ENCODE data around the gene SLC44A5.

DNA sequence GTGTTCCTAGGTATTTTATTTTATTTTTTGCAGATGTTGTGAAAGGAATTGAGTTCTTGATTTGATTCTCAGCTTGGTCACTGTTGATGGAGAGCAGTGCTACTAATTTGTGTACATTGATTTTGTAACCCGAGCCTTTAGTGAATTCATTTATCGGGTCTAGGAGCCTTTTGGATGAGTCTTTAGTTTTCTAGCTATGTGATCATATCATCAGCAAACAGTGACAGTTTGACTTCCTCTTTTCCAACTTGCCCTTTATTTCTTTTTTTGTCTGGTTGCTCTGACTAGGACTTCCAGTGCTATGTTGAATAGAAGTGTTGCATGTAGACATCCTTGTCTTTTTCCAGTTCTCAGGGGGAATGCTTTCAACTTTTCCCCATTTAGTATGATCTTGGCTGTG is 337.8 kb downstream of the SLC44A5 start:
- TF ChIP-seq, protein P1, sequence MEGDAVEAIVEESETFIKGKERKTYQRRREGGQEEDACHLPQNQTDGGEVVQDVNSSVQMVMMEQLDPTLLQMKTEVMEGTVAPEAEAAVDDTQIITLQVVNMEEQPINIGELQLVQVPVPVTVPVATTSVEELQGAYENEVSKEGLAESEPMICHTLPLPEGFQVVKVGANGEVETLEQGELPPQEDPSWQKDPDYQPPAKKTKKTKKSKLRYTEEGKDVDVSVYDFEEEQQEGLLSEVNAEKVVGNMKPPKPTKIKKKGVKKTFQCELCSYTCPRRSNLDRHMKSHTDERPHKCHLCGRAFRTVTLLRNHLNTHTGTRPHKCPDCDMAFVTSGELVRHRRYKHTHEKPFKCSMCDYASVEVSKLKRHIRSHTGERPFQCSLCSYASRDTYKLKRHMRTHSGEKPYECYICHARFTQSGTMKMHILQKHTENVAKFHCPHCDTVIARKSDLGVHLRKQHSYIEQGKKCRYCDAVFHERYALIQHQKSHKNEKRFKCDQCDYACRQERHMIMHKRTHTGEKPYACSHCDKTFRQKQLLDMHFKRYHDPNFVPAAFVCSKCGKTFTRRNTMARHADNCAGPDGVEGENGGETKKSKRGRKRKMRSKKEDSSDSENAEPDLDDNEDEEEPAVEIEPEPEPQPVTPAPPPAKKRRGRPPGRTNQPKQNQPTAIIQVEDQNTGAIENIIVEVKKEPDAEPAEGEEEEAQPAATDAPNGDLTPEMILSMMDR (IDR thresholded peaks at IDR 0.05; ENCODE audit: low read length), result no peak
- no peak for TF ChIP-seq EZH2 (IDR thresholded peaks at IDR 0.05; ENCODE audit: borderline replicate concordance, low read length)

Data from OCI-LY1 (cell line).